Tibial nerve (tissue), 4 donors: ENCODE data around the gene CDH4.

Source experiments
- CTCF ChIP-seq, 5 experiments: fragments of 200-600 bp in 3 of 5; fragments of 450-650 bp in 2 of 5; sonication (generic) in 3 of 5; IDR thresholded peaks; one replicate each; pipeline ENCODE4 v1.5.1; 2016 to 2019; ENCODE audit warnings: antibody characterized with exemption in 5 of 5, mild to moderate bottlenecking in 3 of 5, moderate library complexity in 2 of 5
- EP300 ChIP-seq, 2 donors: sonication (generic); formaldehyde crosslinking; IDR thresholded peaks; one replicate each; pipeline ENCODE4 v1.6.1; 2017; ENCODE audit warnings: antibody characterized with exemption in 2 of 2, mild to moderate bottlenecking in 1 of 2
- POLR2A ChIP-seq, 2 donors: fragments of 450-650 bp; IDR thresholded peaks; one replicate each; pipeline ENCODE4 v1.6.1; 2017; ENCODE audit warnings: antibody characterized with exemption in 2 of 2, mild to moderate bottlenecking in 2 of 2, moderate library complexity in 2 of 2

GRCh38 chr20:61754976-61755778, 503.1 kb downstream of the CDH4 start:
- TF ChIP-seq CTCF (IDR thresholded peaks at IDR 0.05) (no peak), POLR2A (IDR thresholded peaks at IDR 0.05) (no peak), EP300 (IDR thresholded peaks at IDR 0.05) (no peak)
